HTERT RPE-1 (cell line): ENCODE measurements around the gene AQP1.

Experiments
- in situ Hi-C: fragments of 300-500 bp; cut with MboI; formaldehyde crosslinking; loops from 4 replicates; pipeline ENCODE4 v1.14.3; 2020; ENCODE audit warnings: low sequenced_read_pairs

The AQP1 gene

GRCh38 chr7:30881448-30881847 lies 30.2 kb upstream of the AQP1 start:
- in situ Hi-C loops: no loop called here

DNA sequence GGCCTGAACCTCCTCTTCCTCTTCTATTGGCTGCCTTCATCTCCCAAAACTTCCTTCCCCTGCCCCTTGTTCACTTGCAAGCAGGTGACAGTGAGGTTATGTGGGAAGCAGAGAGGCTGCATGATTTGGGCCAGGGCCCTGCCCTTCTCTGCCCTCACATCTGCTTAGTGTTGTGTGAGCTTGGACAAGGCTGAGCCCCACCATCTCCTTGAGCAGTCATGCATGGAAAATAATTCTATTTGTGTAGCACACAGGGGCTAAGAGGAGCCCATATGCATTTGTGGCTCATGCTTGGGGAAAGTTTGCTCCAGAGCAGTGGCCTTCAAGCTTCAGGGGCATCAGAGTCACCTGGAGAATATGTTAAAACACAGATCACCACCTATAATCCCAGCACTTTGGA lies 26.8 kb upstream of the AQP1 start:
- in situ Hi-C loops: no loop called here

GRCh38 chr7:30886608-30887011 lies 25.0 kb upstream of the AQP1 start:
- in situ Hi-C loops: no loop called here

- in situ Hi-C loops: no loop called here
Measured at GRCh38 chr7:30887464-30887872, 24.2 kb upstream of the AQP1 start.

DNA sequence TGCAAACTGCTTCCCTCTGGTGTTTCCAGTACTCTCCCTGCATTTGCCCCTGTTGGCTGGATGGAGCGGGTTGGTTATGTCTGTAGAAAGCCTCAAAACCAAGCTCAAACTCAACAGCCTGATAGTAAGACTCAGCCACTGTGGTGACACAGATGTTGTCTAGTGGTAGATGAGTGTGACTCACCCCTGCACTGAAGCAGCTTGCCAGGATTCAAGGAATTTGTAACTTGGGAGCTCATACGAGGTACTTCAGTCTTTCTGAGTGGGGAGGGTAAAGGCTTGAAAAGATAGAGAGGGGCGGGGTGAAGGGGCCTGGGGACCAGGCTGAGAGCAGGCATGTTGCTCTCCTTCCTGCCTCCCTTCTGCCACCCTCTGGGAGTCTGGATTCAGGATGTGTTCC lies 22.9 kb upstream of the AQP1 start:
- in situ Hi-C loops: no loop called here

DNA sequence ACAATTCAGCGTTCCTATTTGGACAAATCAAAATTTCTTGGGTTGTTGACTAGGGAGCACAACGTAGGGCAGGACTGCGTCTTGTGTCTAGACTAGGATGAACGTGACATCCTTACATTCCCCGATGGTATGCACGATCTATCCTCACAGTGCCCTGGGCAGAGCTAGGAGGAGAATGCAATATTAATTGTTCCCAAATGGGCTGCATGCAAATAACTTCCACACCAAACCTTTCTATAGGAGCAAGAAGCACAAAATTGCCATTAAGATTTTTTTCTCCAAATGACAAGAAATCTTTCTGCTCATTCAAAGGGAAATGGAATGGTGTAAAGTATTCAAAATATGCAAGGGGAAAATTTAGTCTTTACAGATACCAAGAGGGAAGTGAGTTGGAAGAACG lies 21.4 kb upstream of the AQP1 start:
- in situ Hi-C loops: no loop called here

DNA sequence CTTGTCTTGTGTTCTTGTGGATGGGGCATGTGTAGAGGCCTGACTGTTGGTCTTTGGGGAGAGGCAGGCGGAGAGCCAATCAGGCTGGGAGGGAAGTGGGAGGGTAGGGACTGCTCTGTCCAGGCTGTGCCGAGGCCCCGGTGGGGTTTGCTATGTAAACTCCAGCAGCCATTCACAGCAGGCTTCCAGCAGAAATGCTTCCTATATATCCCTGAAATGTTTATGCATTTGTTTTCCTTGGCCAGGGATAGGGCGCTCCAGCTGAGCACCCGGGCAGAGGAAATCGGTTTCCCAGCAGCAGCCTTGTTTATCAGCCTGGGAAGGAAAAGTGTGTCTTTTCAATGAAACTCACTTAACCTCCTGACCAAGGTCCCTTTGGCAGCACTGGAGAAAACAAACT lies 18.3 kb upstream of the AQP1 start:
- in situ Hi-C loops: no loop called here

DNA sequence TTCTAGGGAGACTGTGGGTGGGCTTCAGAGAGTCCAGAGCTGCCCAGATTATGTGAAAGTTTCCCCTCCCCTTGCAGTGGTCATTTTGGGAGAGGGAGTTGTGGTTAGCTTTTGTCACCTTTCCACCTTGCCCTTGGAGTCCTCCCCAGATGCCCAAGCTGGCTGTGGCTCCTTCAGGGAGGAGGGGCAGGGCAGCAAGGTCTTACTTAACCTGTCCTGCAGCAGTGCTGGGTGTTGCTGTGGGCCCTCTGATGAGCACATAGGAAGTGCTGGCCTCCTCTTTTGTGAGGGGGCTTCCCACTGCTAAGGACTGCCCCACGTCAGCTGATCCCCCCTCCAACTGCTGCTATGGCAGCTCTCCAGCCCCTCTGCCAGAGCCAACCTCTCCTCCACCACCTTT lies 17.6 kb upstream of the AQP1 start:
- in situ Hi-C loops: no loop called here

DNA sequence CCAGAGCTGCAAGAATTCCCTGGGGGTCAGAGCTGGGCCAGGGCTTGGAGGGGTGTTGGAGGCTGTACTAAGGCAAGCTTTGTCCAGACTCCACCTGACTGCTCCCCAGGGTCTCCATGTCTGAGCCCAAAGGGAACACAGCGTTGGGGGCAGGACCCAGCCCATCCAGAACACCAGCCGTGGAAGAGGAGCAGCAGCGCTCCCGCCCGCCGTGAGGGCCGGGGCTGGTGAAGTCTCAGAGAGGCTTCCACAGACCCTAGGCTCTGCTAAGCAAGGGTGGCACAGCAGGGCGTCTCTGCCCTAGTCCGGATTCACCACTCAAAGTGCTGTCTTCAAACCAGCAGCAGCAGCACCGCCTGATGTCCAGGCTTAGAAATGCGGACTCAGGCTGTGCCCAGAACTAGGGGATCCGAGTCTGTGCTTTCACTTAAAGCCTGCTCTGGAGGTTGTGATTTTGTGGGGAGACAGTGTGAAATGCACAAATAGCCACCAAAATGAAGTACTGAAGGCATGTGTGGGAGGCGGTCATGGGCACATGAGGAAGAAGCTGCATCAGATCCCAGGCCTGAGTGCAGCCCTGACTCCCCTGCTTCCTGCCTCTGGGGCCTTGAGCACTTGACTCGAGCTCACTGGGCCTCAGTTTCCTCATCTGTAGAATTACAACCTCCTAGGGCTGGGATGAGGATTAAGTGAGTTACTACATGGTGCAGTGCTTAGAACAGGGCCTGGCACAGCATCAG lies 16.6 kb upstream of the AQP1 start:
- in situ Hi-C loops: no loop called here

GRCh38 chr7:30896036-30896435 lies 15.6 kb upstream of the AQP1 start:
- in situ Hi-C loops: no loop called here

GRCh38 chr7:30896783-30897637 lies 14.6 kb upstream of the AQP1 start:
- in situ Hi-C loops: no loop called here

DNA sequence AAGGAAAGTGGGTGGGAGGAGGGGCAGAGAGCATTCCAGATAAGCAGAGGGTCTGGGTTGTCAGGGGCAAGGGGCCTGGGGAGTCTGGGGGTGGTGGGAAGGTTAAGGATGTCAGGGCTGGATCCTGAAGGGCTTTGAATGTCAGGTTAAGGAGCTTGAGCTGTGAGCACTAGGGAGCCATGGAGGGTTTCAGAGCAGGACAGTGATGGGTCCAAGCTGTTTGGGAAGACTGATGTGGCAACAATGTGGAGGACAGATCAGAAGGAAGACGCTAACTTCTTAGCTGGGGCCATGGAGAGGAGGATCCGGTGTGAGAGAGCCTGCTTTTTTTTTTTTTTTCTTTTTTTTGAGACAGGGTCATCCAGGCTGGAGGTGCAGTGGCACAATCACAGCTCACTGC lies 13.9 kb upstream of the AQP1 start:
- in situ Hi-C loops: no loop called here

DNA sequence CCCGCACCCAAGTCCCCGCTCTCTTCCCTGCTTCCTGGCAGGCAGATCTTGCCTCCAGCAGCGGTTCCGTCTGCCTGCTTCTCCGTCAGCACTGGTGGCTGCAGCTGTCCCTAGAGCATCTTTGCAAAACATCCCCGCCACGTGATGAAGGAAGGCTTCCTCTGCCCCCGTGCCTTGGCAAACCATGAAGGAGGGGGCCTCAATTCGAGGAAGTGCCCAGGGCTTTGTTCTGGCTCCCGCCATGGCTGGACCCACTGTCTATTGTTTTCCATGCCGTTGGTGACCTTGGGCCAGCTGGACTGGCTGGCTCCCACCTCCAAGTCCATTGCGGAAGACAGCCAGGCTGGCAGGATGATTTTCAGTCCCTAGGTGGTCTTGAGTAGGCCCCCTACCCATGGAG lies 13.2 kb upstream of the AQP1 start:
- in situ Hi-C loops: no loop called here

GRCh38 chr7:30899066-30899465 lies 12.6 kb upstream of the AQP1 start:
- in situ Hi-C loops: no loop called here

GRCh38 chr7:30899630-30900029 lies 12.0 kb upstream of the AQP1 start:
- in situ Hi-C loops: no loop called here

DNA sequence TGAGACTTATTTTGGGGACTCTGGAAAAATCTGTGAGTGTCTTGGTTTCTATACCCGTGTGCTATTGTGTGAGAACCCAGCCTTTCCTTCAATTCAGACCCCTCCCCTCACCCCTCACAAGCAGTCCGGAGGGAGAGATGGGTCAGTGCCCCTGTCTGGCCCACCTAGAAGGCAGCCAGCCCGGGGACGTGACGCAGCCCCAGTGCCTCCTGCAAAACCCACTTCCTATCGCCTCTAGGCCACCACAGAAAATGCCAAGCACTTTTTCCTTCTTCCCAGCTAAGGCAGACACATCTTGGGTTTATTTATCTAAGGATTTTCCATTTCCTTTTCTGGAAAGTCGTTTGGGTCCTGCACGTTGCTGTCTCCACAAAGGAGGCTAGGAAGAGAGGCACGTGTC lies 11.6 kb upstream of the AQP1 start:
- in situ Hi-C loops: no loop called here

DNA sequence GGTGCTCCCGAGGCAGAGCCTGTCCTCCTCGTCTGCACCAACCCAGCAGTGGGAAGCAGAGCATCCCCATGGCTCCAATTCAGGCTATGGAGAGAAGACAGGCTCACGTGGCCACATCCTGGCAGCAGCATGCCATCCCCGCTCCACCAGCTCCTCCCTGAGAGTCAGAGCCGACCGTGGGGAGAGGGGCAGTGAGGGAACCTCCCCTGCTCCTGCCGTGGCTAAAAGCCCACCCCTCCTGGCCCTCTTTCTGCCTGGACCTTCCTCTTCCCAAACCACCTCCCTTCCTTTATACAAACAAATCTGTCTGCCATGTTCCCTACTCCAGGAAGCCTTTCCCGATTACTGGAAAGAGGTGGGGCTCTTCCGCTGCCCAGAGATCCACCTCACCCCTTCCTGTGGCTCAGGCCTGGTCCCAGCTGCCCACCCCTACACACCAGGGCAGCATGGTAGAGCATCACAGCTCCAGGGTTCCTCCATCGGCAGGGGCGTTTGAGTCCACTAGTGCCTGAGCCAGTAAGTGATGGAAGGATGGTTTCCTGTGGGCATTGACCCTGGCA lies 10.8 kb upstream of the AQP1 start:
- in situ Hi-C loops: no loop called here

DNA sequence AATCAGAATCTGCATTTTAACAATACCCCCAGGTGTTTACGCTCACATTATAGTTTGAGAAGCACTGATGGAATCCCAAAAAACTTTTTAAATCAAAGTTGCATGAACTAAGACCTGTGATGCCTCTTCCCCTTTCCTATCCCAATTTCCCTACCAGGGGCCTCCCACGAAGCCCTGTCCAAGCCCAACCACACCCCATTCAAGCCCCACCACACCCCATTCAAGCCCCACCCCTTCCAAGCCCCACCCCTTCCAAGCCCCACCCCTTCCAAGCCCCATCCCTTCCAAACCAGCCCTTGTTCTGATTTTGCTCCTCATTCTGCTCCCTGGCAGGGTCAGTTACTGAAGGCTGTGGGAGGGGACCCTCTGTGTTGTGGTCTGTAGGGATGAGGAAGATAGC lies 9.8 kb upstream of the AQP1 start:
- in situ Hi-C loops: no loop called here

DNA sequence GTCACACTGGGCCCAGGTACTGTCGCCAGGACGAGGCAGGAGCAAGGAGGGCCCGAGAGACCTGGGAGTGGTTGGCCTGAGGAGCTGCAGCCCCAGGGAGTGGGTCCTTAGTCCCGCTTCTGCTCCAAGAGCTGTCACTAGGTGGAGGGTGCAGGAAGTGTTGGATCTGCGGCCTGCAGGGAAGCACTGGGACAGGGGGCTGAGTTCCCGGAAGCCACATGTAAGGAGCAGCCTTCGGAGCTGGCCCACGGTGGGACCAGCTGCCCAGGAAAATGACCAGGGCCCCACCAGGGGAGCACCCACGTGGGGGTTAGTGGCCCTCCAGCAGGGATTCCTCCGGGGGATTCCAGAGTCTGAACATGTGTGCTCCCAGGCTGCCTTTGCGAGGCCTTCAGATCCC lies 9.2 kb upstream of the AQP1 start:
- in situ Hi-C loops: no loop called here

GRCh38 chr7:30903146-30903545 lies 8.5 kb upstream of the AQP1 start:
- in situ Hi-C loops: no loop called here

- in situ Hi-C loops: no loop called here
Measured at GRCh38 chr7:30904561-30904960, 7.1 kb upstream of the AQP1 start.
